Caco-2 (cell line): ENCODE data around the gene ACACA. TPM values are rescaled to one million over a fixed set of nuclear protein-coding genes. Genes with fewer than 3 reads are reported as not detected.

Experiments used
- BruUV-seq: library from RNA; stranded (reverse); fragments of 400-500 nt; replicated peaks from 2 replicates; lab custom pipeline; 2021; lab: Mats Ljungman, UMichigan
- CTCF ChIA-PET: fragments of 300-600 bp; sonication (Branson Sonifier 250); formaldehyde crosslinking; loops from one replicate; lab custom pipeline; 2022; ENCODE audit warnings: antibody characterized with exemption; lab: Charles Lee
- POLR2A ChIA-PET: fragments of 300-600 bp; sonication (Branson Sonifier 250); formaldehyde crosslinking; loops from one replicate; lab custom pipeline; 2022; ENCODE audit warnings: antibody characterized with exemption; lab: Charles Lee
- DNase-seq, 2 experiments: peaks; one replicate each; pipeline versions ENCODE4 v3.0.0 to v3.0.0-alpha.2; 2020 to 2022
- H3K27me3 ChIP-seq: replicated peaks from 2 replicates; pipeline ENCODE4 v1.6.0; 2011; ENCODE audit warnings: low read length; ENCODE audit not compliant: control insufficient read depth, insufficient read depth
- H3K36me3 ChIP-seq: 2 replicates; pipeline ENCODE4 v1.5.1; 2011; ENCODE audit warnings: low read length; ENCODE audit not compliant: control insufficient read depth, insufficient read depth
- H3K4me1 ChIP-seq: fragments of 250-450 bp; sonication (Bioruptor Pico); 2 replicates; pipeline ENCODE4 v1.5.1; 2020; ENCODE audit warnings: mild to moderate bottlenecking
- H3K4me3 ChIP-seq: 2 replicates; pipeline ENCODE4 v1.5.1; 2011; ENCODE audit warnings: low read depth, mild to moderate bottlenecking, control low read depth, low read length
- H3K9me3 ChIP-seq: fragments of 250-450 bp; sonication (Bioruptor Pico); 2 replicates; pipeline ENCODE4 v1.5.1; 2020; ENCODE audit warnings: mild to moderate bottlenecking, moderate library complexity
- H3K27ac Mint-ChIP-seq: one replicate; pipeline ENCODE4 v1.8.0; 2022; ENCODE audit warnings: mixed read lengths; ENCODE audit not compliant: unreplicated experiment
- H3K27me3 Mint-ChIP-seq: one replicate; pipeline ENCODE4 v1.8.0; 2022; ENCODE audit warnings: mixed read lengths; ENCODE audit not compliant: insufficient read depth, unreplicated experiment
- H3K36me3 Mint-ChIP-seq: one replicate; pipeline ENCODE4 v1.8.0; 2022; ENCODE audit warnings: mild to moderate bottlenecking, mixed read lengths; ENCODE audit not compliant: insufficient read depth, unreplicated experiment
- H3K4me1 Mint-ChIP-seq: one replicate; pipeline ENCODE4 v1.8.0; 2022; ENCODE audit warnings: low read depth, mixed read lengths; ENCODE audit not compliant: unreplicated experiment
- H3K4me3 Mint-ChIP-seq: one replicate; pipeline ENCODE4 v1.8.0; 2022; ENCODE audit warnings: mild to moderate bottlenecking, moderate library complexity, mixed read lengths; ENCODE audit not compliant: unreplicated experiment
- H3K9me3 Mint-ChIP-seq: one replicate; pipeline ENCODE4 v1.8.0; 2022; ENCODE audit warnings: mixed read lengths; ENCODE audit not compliant: unreplicated experiment
- CTCF ChIP-seq, 2 experiments: fragments of 200-600 bp in 1 of 2; IDR thresholded peaks; 1 replicate in 1 of 2; 2 replicates in 1 of 2; pipeline versions ENCODE4 v1.5.1 to v1.8.0; 2011 to 2022; ENCODE audit warnings: antibody characterized with exemption in 1 of 2, control low read depth in 1 of 2, inconsistent platforms in 1 of 2, low read depth in 1 of 2, low read length in 1 of 2, mild to moderate bottlenecking in 1 of 2, moderate library complexity in 1 of 2; ENCODE audit not compliant: insufficient read depth in 1 of 2, severe bottlenecking in 1 of 2, unreplicated experiment in 1 of 2
- intact Hi-C: fragments of 100-400 bp; cut with micrococcal nuclease; formaldehyde crosslinking; loops from one replicate; pipeline ENCODE4 v1.10.0; 2022; ENCODE audit not compliant: unreplicated experiment
- total RNA-seq: library from RNA; stranded (reverse); gene quantifications from 2 replicates; pipeline ENCODE4 v1.2.3, GENCODE V29; 2022

ACACA gene
- total RNA-seq, 1 experiment from 2014 or later = 108 TPM

DNA sequence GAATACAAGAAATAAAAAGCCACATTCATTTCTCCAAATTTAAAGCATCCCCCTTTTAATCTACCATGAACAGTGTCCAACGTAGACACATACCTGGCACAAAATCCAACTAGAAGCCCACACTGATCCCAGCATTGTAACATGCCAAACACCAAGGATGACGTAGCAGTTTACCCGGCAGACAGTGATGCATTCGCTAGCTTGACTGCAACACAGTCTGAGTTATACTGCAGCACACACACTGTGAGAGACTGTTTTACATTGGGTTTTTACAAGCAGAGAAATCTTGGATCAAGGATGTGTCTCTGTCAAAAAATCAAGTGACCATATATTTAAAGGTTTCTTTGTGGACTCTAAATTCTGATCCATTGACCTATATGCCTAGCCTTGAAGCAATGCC, 105.3 kb downstream of the ACACA start:
- Histone ChIP-seq H3K27me3 (no peaks in the 10 kb centered on the region), H3K4me3 (no peak overlapping the region), H3K9me3 (no peaks in the 10 kb centered on the region), H3K4me1 (0 out of 2 replicates have a peak, but pooled peaks cover 4% of the 10 kb centered on the region), H3K36me3 (no peaks in the 10 kb centered on the region)
- no peaks in the 10 kb centered on the region for H3K27me3 Mint-ChIP-seq
- intact Hi-C loops = no loop called here
- no peak overlapping the region for H3K27ac Mint-ChIP-seq
- TF ChIP-seq CTCF (IDR thresholded peaks at IDR 0.05; ENCODE audit: insufficient read depth in 1 of 2, low read depth in 1 of 2, low read length in 1 of 2, severe bottlenecking in 1 of 2, unreplicated experiment in 1 of 2) = no peak
- peaks cover 16% of the 10 kb centered on the region for H3K4me1 Mint-ChIP-seq
- ChIA-PET CTCF (interaction anchor here (0.8 kb wide), 1 partner anchor 72 kb away, joined by 3 read pairs; no protein-coding TSS in a partner anchor), POLR2A (no interaction called here)
- H3K4me3 Mint-ChIP-seq = no peak overlapping the region
- no TSS peak for BruUV-seq
- no peaks in the 10 kb centered on the region for H3K9me3 Mint-ChIP-seq
- H3K36me3 Mint-ChIP-seq = peaks cover 31% of the 10 kb centered on the region
- DNase-seq = no peak

DNA sequence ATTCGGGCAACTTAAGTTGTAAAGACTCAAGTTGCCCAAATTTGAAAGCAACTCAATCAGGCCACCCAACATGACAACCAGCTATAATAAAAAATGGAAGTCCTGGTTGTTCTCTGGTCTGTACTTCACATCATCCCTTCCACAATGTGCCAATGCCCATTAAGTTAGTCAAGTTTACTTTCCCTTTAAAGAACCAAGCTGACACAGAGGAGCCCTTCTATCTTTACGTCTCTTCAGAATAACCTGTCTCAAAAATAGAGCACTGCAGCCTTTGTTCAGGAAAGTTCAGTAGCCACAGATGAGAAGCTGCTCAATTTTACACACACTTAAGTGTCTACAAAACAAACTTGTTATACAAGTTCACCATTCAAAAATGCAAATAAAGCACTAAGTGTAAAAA, 106.0 kb downstream of the ACACA start:
- TF ChIP-seq CTCF (IDR thresholded peaks at IDR 0.05; ENCODE audit: insufficient read depth in 1 of 2, low read depth in 1 of 2, low read length in 1 of 2, severe bottlenecking in 1 of 2, unreplicated experiment in 1 of 2) = no peak
- no peaks in the 10 kb centered on the region for H3K27me3 Mint-ChIP-seq
- peaks cover 16% of the 10 kb centered on the region for H3K4me1 Mint-ChIP-seq
- Histone ChIP-seq H3K4me1 (0 out of 2 replicates have a peak, but pooled peaks cover 4% of the 10 kb centered on the region), H3K36me3 (no peaks in the 10 kb centered on the region), H3K27me3 (no peaks in the 10 kb centered on the region), H3K9me3 (no peaks in the 10 kb centered on the region), H3K4me3 (no peak overlapping the region)
- ChIA-PET CTCF (interaction anchor here (0.8 kb wide), 1 partner anchor 73 kb away, joined by 3 read pairs; no protein-coding TSS in a partner anchor), POLR2A (no interaction called here)
- H3K27ac Mint-ChIP-seq = no peak overlapping the region
- no TSS peak for BruUV-seq
- H3K9me3 Mint-ChIP-seq = no peaks in the 10 kb centered on the region
- H3K4me3 Mint-ChIP-seq = no peak overlapping the region
- peaks cover 31% of the 10 kb centered on the region for H3K36me3 Mint-ChIP-seq
- no peak for DNase-seq
- intact Hi-C loops = no loop called here

GRCh38 chr17:37299257-37299980, 107.2 kb downstream of the ACACA start:
- no peak overlapping the region for H3K27ac Mint-ChIP-seq
- no peaks in the 10 kb centered on the region for H3K9me3 Mint-ChIP-seq
- ChIA-PET CTCF (interaction anchor here (0.6 kb wide), 1 partner anchor 217 kb away, joined by 3 read pairs; no protein-coding TSS in a partner anchor), POLR2A (no interaction called here)
- no peaks in the 10 kb centered on the region for H3K4me1 ChIP-seq
- H3K27me3 ChIP-seq = no peaks in the 10 kb centered on the region
- no peak for TF ChIP-seq CTCF (IDR thresholded peaks at IDR 0.05; ENCODE audit: insufficient read depth in 1 of 2, low read depth in 1 of 2, low read length in 1 of 2, severe bottlenecking in 1 of 2, unreplicated experiment in 1 of 2)
- no peak for DNase-seq
- no peak overlapping the region for H3K4me3 Mint-ChIP-seq
- peaks cover 16% of the 10 kb centered on the region for H3K4me1 Mint-ChIP-seq
- H3K36me3 ChIP-seq = no peaks in the 10 kb centered on the region
- peaks cover 22% of the 10 kb centered on the region for H3K36me3 Mint-ChIP-seq
- H3K4me3 ChIP-seq = no peak overlapping the region
- BruUV-seq = no TSS peak
- H3K9me3 ChIP-seq = no peaks in the 10 kb centered on the region
- no peaks in the 10 kb centered on the region for H3K27me3 Mint-ChIP-seq
- intact Hi-C loops = no loop called here
